Prostate gland (tissue), 2 donors: ENCODE results near the gene EFR3B. TPM values are rescaled to one million over a fixed set of nuclear protein-coding genes. Genes with fewer than 3 reads are reported as not detected.

Source experiments
- DNase-seq: peaks from one replicate; pipeline ENCODE4 v3.0.0-alpha.2; 2019; ENCODE audit warnings: low spot score
- H3K27ac ChIP-seq, 2 donors: fragments of 200-600 bp; sonication (generic); 2 replicates each; pipeline ENCODE4 v1.5.1; 2017 to 2019
- H3K27me3 ChIP-seq: fragments of 200-600 bp; sonication (generic); replicated peaks from 2 replicates; pipeline ENCODE4 v1.5.1; 2019; ENCODE audit not compliant: insufficient read depth
- H3K36me3 ChIP-seq, 2 donors: fragments of 200-600 bp; sonication (generic); 1 replicate in 1 of 2; 2 replicates in 1 of 2; pipeline versions ENCODE4 v1.5.1 to v1.8.1; 2017 to 2019
- H3K4me1 ChIP-seq: fragments of 200-600 bp; sonication (generic); replicated peaks from 2 replicates; pipeline ENCODE4 v1.5.1; 2019
- H3K4me3 ChIP-seq, 2 donors: fragments of 200-600 bp; sonication (generic); 2 replicates each; pipeline ENCODE4 v1.5.1; 2017 to 2019
- H3K9me3 ChIP-seq: fragments of 200-600 bp; sonication (generic); 2 replicates; pipeline ENCODE4 v1.5.1; 2017
- POLR2A ChIP-seq: fragments of 450-650 bp; IDR thresholded peaks from one replicate; pipeline ENCODE4 v1.6.1; 2016; ENCODE audit warnings: antibody characterized with exemption, mild to moderate bottlenecking
- POLR2AphosphoS5 ChIP-seq: sonication (generic); formaldehyde crosslinking; IDR thresholded peaks from one replicate; pipeline ENCODE4 v1.6.1; 2017; ENCODE audit warnings: antibody characterized with exemption
- WGBS: methylation state at CpG from one replicate; pipeline ENCODE4 v1.1.5; 2018; 5-methylcytosine and 5-hydroxymethylcytosine counted together
- intact Hi-C: fragments of 100-400 bp; cut with DNase I; formaldehyde crosslinking; loops from one replicate; pipeline ENCODE4 v1.14.2; 2022
- small RNA-seq, 2 donors: library from RNA; depleted of rRNA; stranded (forward); fragments of <200 nt; gene quantifications; one replicate each; pipeline ENCODE3, GENCODE V24; 2016
- total RNA-seq, 2 donors: library from RNA; depleted of rRNA; stranded (reverse); fragments of >200 nt; gene quantifications; one replicate each; pipeline ENCODE4 v1.1.0, GENCODE V29; 2016
- TF ChIP-seq, protein P1 (sequence below), 4 experiments: fragments of 200-600 bp in 2 of 4; fragments of 450-650 bp in 2 of 4; sonication (generic) in 2 of 4; IDR thresholded peaks; 1 replicate in 3 of 4; 2 replicates in 1 of 4; pipeline ENCODE4 v1.5.1; 2016 to 2019; ENCODE audit warnings: antibody characterized with exemption in 4 of 4, mild to moderate bottlenecking in 2 of 4, moderate library complexity in 2 of 4

EFR3B gene
- total RNA-seq, 2 donors from 2014 or later, result 0.14 to 1.6 TPM

DNA sequence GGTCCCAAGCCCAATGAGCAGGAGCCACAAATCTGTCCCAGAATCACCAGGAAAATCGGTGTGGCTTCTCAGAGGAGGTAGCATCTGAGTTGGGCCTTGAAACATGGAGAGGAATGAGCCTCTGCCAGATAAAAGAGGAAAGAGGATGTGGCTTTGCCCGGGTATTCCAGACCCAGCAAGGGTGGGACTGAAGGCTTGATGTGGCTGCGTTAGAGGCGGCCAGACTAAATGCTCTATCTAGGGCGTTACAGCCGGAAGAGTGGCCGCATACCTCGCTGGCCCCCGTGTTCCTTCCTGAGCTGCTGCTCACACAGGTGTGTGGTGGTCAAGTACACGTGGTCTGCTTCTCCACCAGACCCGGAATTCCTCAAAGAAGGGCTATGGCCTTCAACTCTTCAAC lies 160.4 kb downstream of the EFR3B start:
- Histone ChIP-seq H3K4me3 (no peak overlapping the region), H3K27me3 (no peaks in the 10 kb centered on the region), H3K27ac (no peak overlapping the region), H3K4me1 (peaks cover 5% of the 10 kb centered on the region), H3K9me3 (no peaks in the 10 kb centered on the region), H3K36me3 (no peaks in the 10 kb centered on the region)
- TF ChIP-seq POLR2AphosphoS5 (no peak), POLR2A (no peak)
- TF ChIP-seq, protein P1, sequence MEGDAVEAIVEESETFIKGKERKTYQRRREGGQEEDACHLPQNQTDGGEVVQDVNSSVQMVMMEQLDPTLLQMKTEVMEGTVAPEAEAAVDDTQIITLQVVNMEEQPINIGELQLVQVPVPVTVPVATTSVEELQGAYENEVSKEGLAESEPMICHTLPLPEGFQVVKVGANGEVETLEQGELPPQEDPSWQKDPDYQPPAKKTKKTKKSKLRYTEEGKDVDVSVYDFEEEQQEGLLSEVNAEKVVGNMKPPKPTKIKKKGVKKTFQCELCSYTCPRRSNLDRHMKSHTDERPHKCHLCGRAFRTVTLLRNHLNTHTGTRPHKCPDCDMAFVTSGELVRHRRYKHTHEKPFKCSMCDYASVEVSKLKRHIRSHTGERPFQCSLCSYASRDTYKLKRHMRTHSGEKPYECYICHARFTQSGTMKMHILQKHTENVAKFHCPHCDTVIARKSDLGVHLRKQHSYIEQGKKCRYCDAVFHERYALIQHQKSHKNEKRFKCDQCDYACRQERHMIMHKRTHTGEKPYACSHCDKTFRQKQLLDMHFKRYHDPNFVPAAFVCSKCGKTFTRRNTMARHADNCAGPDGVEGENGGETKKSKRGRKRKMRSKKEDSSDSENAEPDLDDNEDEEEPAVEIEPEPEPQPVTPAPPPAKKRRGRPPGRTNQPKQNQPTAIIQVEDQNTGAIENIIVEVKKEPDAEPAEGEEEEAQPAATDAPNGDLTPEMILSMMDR (IDR thresholded peaks at IDR 0.05), result no peak
- DNase-seq, result no peak
- WGBS, result 86% methylated on average over 11 of the region's 11 CpGs
- intact Hi-C loops, result no loop called here

DNA sequence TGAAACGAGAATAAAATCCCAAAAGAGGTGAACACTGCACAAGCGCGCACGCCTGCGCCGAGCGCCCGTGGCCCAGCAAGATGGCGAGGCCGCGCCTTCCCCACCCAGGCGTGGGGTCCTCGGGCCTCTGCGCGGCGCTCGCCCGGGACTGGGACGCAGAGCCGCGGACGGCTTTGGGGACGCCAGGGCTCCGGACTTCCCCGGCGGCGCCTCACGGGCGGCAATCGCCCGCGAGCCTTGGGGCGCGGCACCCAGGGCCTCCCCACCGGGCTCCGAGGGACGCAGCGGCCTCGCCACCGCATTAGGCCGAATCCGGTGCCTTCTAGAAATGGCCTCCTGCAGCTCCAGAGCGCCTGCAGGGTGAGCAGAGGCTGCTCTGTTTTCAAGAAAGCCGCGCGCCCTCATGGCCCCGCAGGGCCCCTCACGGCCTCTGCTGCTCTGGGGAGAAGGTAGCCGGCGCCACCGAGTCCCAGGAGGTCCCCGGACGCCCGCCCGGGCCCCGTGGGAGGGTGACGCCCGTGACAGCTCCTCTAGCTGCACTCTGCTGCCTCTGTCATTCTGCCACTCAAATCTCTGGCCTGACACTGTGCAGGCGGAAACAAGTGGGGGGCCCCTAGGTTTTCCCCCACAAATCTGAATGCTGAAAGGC lies 162.4 kb downstream of the EFR3B start:
- H3K27me3 ChIP-seq, result no peaks in the 10 kb centered on the region
- TF ChIP-seq, protein P1 (IDR thresholded peaks at IDR 0.05), result no peak
- TF ChIP-seq POLR2A, result no peak
- no peak for TF ChIP-seq POLR2AphosphoS5
- no peak overlapping the region for H3K4me3 ChIP-seq
- WGBS, result 59% methylated on average over 59 of the region's 59 CpGs
- DNase-seq, result no peak
- intact Hi-C loops, result no loop called here
- no peak overlapping the region for H3K27ac ChIP-seq
- no peaks in the 10 kb centered on the region for H3K9me3 ChIP-seq
- H3K36me3 ChIP-seq, result no peaks in the 10 kb centered on the region
- H3K4me1 ChIP-seq, result no peaks in the 10 kb centered on the region

DNA sequence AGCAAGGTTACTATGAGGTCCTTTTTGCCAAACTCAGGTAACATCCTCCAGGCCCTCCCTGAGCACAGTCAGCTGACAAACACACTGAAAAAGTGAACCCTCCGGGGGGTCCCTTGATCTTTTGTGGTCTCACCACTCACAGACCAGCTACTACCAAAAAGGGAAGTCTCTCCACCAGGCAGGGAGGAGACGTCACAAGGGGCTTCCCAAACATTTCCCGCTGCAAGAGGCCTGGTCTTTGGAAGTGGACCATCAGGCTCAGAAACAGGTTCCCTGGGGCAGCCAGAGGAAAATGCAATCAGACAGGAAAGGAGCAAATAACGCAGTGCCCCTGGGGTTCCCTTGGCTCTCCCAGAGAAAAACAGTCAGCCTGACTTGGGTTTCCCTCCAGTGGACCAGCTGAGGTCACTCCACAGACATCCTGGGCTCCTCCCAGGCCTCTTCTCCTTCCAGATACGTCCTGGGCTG lies 165.2 kb downstream of the EFR3B start:
- intact Hi-C loops, result no loop called here
- 73% methylated on average over 5 of the region's 5 CpGs for WGBS
- no peaks in the 10 kb centered on the region for H3K36me3 ChIP-seq
- DNase-seq, result no peak
- H3K4me1 ChIP-seq, result no peaks in the 10 kb centered on the region
- no peaks in the 10 kb centered on the region for H3K27me3 ChIP-seq
- no peak overlapping the region for H3K4me3 ChIP-seq
- no peak overlapping the region for H3K27ac ChIP-seq
- TF ChIP-seq POLR2AphosphoS5 (no peak), POLR2A (no peak)
- TF ChIP-seq, protein P1 (IDR thresholded peaks at IDR 0.05), result no peak
- H3K9me3 ChIP-seq, result no peaks in the 10 kb centered on the region

Small RNA genes within 50 kb of the gene (small RNA-seq; reads per million reads assigned to genes)
- 0 reads per million in 2 donors for gene RF00019
- gene RN7SL856P, result 0 reads per million in 2 donors

Other genes starting within 250 kb of the EFR3B start
- 10 to 100 TPM; 33.9 to 38.6 TPM for gene PTRHD1, start 248.7 kb upstream of the EFR3B start, total RNA-seq
- gene CENPO, start 248.7 kb upstream of the EFR3B start, total RNA-seq, result 10 to 100 TPM in 1 of 2 donors, 1 to 10 TPM in 1; 9.1 to 24.4 TPM
- gene ADCY3, start 121.8 kb upstream of the EFR3B start, total RNA-seq, result 10 to 100 TPM; 20.8 to 44.3 TPM
- gene DNAJC27, start 70.1 kb upstream of the EFR3B start, total RNA-seq, result 1 to 10 TPM; 3.0 to 9.2 TPM
- gene POMC, start 126.5 kb downstream of the EFR3B start, total RNA-seq, result 10 to 100 TPM in 1 of 2 donors, 1 to 10 TPM in 1; 2.6 to 31.0 TPM